Measurements from ENCODE around the gene PCDHGA5. TPM values are rescaled to one million over a fixed set of nuclear protein-coding genes. Genes with fewer than 3 reads are reported as not detected.
A peak's percentile ranks its signal among the peaks of the same experiment; 100 is the strongest.
"Not testable (repeated sequence)": the region's sequence is repeated elsewhere in the genome, so short reads cannot be mapped to it uniquely, and the experiment has no call there.

PCDHGA5 gene
- total RNA-seq, 1 donor from 2014 or later: 0.35 TPM

- ATAC-seq (peak; percentile 44), DNase-seq (ENCODE audit: low spot score) (no peak)
Observed at GRCh38 chr5:141349917-141350619, 13.9 kb upstream of the PCDHGA5 start, which contains the start of gene PCDHGB1. PCDHGB1 (plus strand) TSS chr5:141350099; CDS start chr5:141350261, 162 bp downstream.

- ATAC-seq (no peak), DNase-seq (ENCODE audit: low spot score) (no peak)
Observed at GRCh38 chr5:141351591-141351990, 12.4 kb upstream of the PCDHGA5 start.

GRCh38 chr5:141354900-141355469 is 9.0 kb upstream of the PCDHGA5 start, which contains the start of gene PCDHGA4:
PCDHGA4 (plus strand) TSS chr5:141355021; CDS start chr5:141355108, 87 bp downstream.
- peak; percentile 18 for ATAC-seq
- no peak for DNase-seq (ENCODE audit: low spot score)

GRCh38 chr5:141355641-141356040 is 8.3 kb upstream of the PCDHGA5 start:
- no peak for DNase-seq (ENCODE audit: low spot score)
- ATAC-seq: no peak

GRCh38 chr5:141356133-141356532 is 7.8 kb upstream of the PCDHGA5 start:
- DNase-seq (ENCODE audit: low spot score): no peak
- ATAC-seq: no peak

GRCh38 chr5:141356950-141357349 is 7.0 kb upstream of the PCDHGA5 start:
- no peak for ATAC-seq
- DNase-seq (ENCODE audit: low spot score): no peak

- ATAC-seq (peak; percentile 41), DNase-seq (ENCODE audit: low spot score) (no peak)
Observed at GRCh38 chr5:141359790-141360426, 4.1 kb upstream of the PCDHGA5 start, which contains the start of gene PCDHGB2. PCDHGB2 (plus strand) TSS chr5:141359994; CDS start chr5:141360136, 142 bp downstream.

GRCh38 chr5:141360685-141361084 is 3.3 kb upstream of the PCDHGA5 start:
- ATAC-seq (no peak), DNase-seq (ENCODE audit: low spot score) (no peak)

- DNase-seq (ENCODE audit: low spot score) (no peak), ATAC-seq (no peak)
Observed at GRCh38 chr5:141362719-141363118, 1.2 kb upstream of the PCDHGA5 start.

GRCh38 chr5:141366016-141366896 is 2.3 kb downstream of the PCDHGA5 start:
- DNase-seq (ENCODE audit: low spot score): no peak
- no peak for ATAC-seq

GRCh38 chr5:141369994-141370848 is 6.3 kb downstream of the PCDHGA5 start, which contains the start of gene PCDHGB3:
PCDHGB3 (plus strand) TSS chr5:141370242; CDS start chr5:141370395, 153 bp downstream.
- peak; percentile 44 for DNase-seq (ENCODE audit: low spot score)

GRCh38 chr5:141371572-141372475 is 7.9 kb downstream of the PCDHGA5 start:
- no peak for DNase-seq (ENCODE audit: low spot score)

More at GRCh38 chr5:141369994-141370848, 6.3 kb downstream of the PCDHGA5 start, which contains the start of gene PCDHGB3:
- peak; percentile 90 for ATAC-seq

GRCh38 chr5:141373673-141374317 is 9.8 kb downstream of the PCDHGA5 start, which contains the start of gene PCDHGA6:
PCDHGA6 (plus strand) TSS chr5:141373891; CDS start chr5:141374084, 193 bp downstream.
- no peak for ATAC-seq
- DNase-seq (ENCODE audit: low spot score): no peak

More at GRCh38 chr5:141371572-141372475, 7.9 kb downstream of the PCDHGA5 start:
- ATAC-seq: no peak

- DNase-seq (ENCODE audit: low spot score): no peak
- ATAC-seq: no peak
Observed at GRCh38 chr5:141374627-141375026, 10.7 kb downstream of the PCDHGA5 start.

- ATAC-seq; DNase-seq (ENCODE audit: low spot score): not testable (repeated sequence)
Observed at GRCh38 chr5:141375444-141376155, 11.6 kb downstream of the PCDHGA5 start.

- no peak for ATAC-seq
- no peak for DNase-seq (ENCODE audit: low spot score)
Observed at GRCh38 chr5:141382469-141383294, 18.7 kb downstream of the PCDHGA5 start, which contains the start of gene PCDHGA7. PCDHGA7 (plus strand) TSS chr5:141382742; CDS start chr5:141382900, 158 bp downstream.

Data from left lobe of liver (tissue), 2 donors.